Measurements from ENCODE around the gene SRRM3.
"Not testable (repeated sequence)": the region's sequence is repeated elsewhere in the genome, so short reads cannot be mapped to it uniquely, and the experiment has no call there.

Gene SRRM3

DNA sequence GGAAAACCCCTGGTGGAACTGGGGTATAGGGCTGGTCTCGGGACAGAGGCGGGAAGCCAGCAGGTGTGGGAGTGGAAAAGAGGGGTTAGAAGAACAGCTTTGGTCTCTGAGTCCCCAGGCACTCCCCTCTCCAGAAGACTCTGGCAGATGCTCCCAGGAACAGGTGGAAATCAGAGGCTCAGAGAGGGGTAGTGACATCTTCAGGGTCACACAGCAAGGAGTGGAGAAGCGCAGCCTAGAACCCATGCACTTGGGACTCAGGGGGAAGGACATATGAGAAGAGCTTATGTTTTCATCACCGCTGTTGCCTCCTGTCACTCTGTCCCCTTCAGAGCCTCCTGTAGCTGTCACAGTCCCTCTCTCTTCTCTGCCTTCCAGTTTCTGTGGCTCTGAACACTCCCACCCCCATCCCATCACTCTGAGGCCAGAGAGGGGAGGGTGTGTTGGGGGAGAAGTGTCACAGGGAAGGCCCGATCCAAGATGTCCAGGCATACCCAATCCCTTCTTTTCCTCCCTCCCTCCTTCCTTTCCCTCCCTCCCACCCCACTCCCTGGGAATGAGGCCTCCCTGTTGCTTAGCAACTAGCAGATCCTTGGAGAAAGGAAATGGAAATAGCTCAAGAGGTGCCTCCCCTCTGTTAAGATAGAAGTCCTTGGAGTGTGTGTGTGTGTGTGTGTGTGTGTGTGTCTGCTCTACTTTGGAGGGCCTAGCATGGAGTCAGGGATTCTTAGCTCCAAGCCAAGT is 32.0 kb downstream of the SRRM3 start:
- Histone ChIP-seq H3K4me3 (ENCODE audit: low read depth in 1 of 2, low read length in 2 of 2) (no peak overlapping the region), H3K9me3 (ENCODE audit: control insufficient read depth in 1 of 2, low read length in 2 of 2) (no peaks in the 10 kb centered on the region), H3K36me3 (ENCODE audit: control insufficient read depth in 1 of 2, insufficient read depth in 2 of 2, low read length in 2 of 2) (no peaks in the 10 kb centered on the region), H3K4me1 (ENCODE audit: control insufficient read depth in 1 of 2, insufficient read depth in 2 of 2, low read length in 2 of 2) (peaks cover 0 to 6% of the 10 kb centered on the region in 2 donors), H3K27ac (ENCODE audit: low read length) (no peak overlapping the region), H3K27me3 (ENCODE audit: low read depth, low read length) (peaks cover 4% of the 10 kb centered on the region)

DNA sequence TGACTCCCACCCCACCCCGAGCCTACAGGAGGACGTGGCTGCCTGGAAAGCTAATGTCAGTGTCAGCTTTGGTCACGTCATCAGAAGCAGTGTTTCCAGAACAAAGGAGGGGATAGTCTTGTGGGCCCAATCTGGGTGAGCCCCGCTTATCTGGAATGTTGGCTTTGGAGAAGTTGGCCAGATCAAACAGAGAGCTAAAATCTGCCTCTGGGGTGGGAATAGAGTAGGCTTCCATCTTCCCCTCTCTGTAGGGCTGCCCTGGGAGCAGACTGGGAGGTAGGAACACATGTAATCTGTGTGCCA is 32.5 kb downstream of the SRRM3 start:
- Histone ChIP-seq H3K36me3 (ENCODE audit: control insufficient read depth in 1 of 2, insufficient read depth in 2 of 2, low read length in 2 of 2) (no peaks in the 10 kb centered on the region), H3K4me1 (ENCODE audit: control insufficient read depth in 1 of 2, insufficient read depth in 2 of 2, low read length in 2 of 2) (peaks cover 0 to 6% of the 10 kb centered on the region in 2 donors), H3K9me3 (ENCODE audit: control insufficient read depth in 1 of 2, low read length in 2 of 2) (no peaks in the 10 kb centered on the region), H3K27ac (ENCODE audit: low read length) (no peak overlapping the region), H3K27me3 (ENCODE audit: low read depth, low read length) (peaks cover 4% of the 10 kb centered on the region), H3K4me3 (ENCODE audit: low read depth in 1 of 2, low read length in 2 of 2) (no peak overlapping the region)

DNA sequence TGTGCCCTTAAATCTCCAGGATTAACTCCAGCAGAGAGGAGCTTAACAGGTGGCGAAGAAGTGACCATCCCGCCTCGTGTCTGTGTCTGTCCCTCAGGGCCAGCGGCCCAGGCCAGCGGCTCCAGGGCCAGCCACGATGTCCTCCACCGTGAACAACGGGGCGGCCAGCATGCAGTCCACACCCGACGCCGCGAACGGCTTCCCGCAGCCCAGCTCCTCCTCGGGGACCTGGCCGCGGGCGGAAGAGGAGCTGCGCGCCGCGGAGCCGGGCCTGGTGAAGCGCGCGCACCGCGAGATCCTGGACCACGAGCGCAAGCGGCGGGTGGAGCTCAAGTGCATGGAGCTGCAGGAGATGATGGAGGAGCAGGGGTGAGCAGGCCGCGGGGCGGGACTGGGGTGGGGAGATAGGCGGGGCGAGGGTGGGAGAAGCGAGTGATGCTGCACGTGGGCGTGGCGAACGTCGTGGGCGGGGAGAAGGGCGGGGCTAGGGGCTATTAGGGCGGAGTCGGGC is 33.3 kb downstream of the SRRM3 start:
- H3K27me3 ChIP-seq (ENCODE audit: low read depth, low read length) = peaks cover 4% of the 10 kb centered on the region
- H3K36me3 ChIP-seq (ENCODE audit: control insufficient read depth in 1 of 2, insufficient read depth in 2 of 2, low read length in 2 of 2) = no peaks in the 10 kb centered on the region
- no peak overlapping the region for H3K27ac ChIP-seq (ENCODE audit: low read length)
- H3K9me3 ChIP-seq (ENCODE audit: control insufficient read depth in 1 of 2, low read length in 2 of 2) = no peaks in the 10 kb centered on the region
- H3K4me3 ChIP-seq (ENCODE audit: low read depth in 1 of 2, low read length in 2 of 2) = peak overlapping the region in 1 of 2 donors; percentile 49
- H3K4me1 ChIP-seq (ENCODE audit: control insufficient read depth in 1 of 2, insufficient read depth in 2 of 2, low read length in 2 of 2) = peaks cover 0 to 6% of the 10 kb centered on the region in 2 donors

DNA sequence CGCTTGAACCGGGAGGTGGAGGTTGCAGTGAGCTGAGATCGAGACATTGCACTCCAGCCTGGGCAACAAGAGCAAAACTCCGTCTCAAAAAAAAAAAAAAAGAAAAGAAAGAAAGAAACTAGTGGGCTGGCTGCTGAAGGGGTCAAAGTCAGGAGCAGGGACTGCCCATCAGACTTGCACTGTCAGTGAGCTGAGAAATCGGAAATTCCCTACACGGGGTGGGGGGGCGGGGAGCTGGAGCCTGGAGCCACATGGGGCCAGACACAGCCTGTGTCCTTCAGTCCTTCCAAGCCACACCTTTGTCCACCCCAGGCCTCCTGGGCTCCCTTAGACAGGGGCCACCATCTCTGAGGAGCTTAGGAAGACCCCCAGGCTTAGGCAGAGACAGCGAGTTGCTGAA is 34.5 kb downstream of the SRRM3 start:
- Histone ChIP-seq H3K27ac (ENCODE audit: low read length) (no peak overlapping the region), H3K9me3 (ENCODE audit: control insufficient read depth in 1 of 2, low read length in 2 of 2) (no peaks in the 10 kb centered on the region), H3K36me3 (ENCODE audit: control insufficient read depth in 1 of 2, insufficient read depth in 2 of 2, low read length in 2 of 2) (no peaks in the 10 kb centered on the region), H3K4me3 (ENCODE audit: low read depth in 1 of 2, low read length in 2 of 2) (no peak overlapping the region), H3K27me3 (ENCODE audit: low read depth, low read length) (peaks cover 4% of the 10 kb centered on the region), H3K4me1 (ENCODE audit: control insufficient read depth in 1 of 2, insufficient read depth in 2 of 2, low read length in 2 of 2) (peaks cover 0 to 6% of the 10 kb centered on the region in 2 donors)

DNA sequence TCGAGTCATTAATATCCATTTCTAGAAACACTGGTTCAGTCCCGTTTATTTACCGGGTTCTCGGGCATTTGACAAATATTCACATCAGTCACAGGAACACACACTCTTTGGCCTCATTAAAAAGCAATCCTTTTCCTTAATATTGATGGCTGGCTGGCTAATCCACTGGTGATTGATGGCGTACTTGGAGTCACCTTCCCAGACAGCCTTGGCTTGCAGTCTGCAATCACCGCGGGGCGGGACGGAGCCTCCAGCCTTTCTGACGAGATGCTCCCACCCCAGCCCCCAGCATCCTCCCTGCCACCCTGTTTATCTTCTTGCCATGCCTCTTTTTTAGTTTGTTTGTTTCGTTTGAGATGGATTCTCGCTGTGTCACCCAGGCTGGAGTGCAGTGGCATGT is 36.6 kb downstream of the SRRM3 start:
- Histone ChIP-seq H3K4me3 (ENCODE audit: low read depth in 1 of 2, low read length in 2 of 2) (no peak overlapping the region), H3K9me3 (ENCODE audit: control insufficient read depth in 1 of 2, low read length in 2 of 2) (no peaks in the 10 kb centered on the region), H3K27me3 (ENCODE audit: low read depth, low read length) (peaks cover 4% of the 10 kb centered on the region), H3K27ac (ENCODE audit: low read length) (no peak overlapping the region), H3K4me1 (ENCODE audit: control insufficient read depth in 1 of 2, insufficient read depth in 2 of 2, low read length in 2 of 2) (peaks cover 0 to 6% of the 10 kb centered on the region in 2 donors), H3K36me3 (ENCODE audit: control insufficient read depth in 1 of 2, insufficient read depth in 2 of 2, low read length in 2 of 2) (no peaks in the 10 kb centered on the region)

DNA sequence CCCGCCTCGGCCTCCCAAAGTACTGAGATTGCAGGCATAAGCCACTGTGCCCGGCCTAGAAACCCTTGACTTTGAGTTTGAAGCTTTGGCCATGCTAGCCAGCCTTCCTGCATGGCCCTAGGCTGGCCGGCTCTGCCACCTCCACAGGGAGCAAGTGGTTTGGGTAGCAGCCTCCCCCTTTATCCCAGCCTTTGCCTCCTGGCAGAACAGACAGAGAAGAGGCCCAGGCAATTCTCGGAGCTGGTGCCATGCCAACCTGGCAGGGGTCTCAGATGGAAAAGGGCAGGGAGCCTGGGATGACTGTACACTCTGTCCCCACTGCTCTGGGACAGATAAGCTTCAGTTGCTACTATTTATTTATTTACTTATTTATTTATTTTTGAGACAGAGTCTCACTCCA is 39.4 kb downstream of the SRRM3 start:
- H3K27ac ChIP-seq (ENCODE audit: low read length) = no peak overlapping the region
- peaks cover 4% of the 10 kb centered on the region for H3K27me3 ChIP-seq (ENCODE audit: low read depth, low read length)
- H3K4me3 ChIP-seq (ENCODE audit: low read depth in 1 of 2, low read length in 2 of 2) = no peak overlapping the region
- H3K4me1 ChIP-seq (ENCODE audit: control insufficient read depth in 1 of 2, insufficient read depth in 2 of 2, low read length in 2 of 2) = no peaks in the 10 kb centered on the region
- no peaks in the 10 kb centered on the region for H3K9me3 ChIP-seq (ENCODE audit: control insufficient read depth in 1 of 2, low read length in 2 of 2)
- no peaks in the 10 kb centered on the region for H3K36me3 ChIP-seq (ENCODE audit: control insufficient read depth in 1 of 2, insufficient read depth in 2 of 2, low read length in 2 of 2)

DNA sequence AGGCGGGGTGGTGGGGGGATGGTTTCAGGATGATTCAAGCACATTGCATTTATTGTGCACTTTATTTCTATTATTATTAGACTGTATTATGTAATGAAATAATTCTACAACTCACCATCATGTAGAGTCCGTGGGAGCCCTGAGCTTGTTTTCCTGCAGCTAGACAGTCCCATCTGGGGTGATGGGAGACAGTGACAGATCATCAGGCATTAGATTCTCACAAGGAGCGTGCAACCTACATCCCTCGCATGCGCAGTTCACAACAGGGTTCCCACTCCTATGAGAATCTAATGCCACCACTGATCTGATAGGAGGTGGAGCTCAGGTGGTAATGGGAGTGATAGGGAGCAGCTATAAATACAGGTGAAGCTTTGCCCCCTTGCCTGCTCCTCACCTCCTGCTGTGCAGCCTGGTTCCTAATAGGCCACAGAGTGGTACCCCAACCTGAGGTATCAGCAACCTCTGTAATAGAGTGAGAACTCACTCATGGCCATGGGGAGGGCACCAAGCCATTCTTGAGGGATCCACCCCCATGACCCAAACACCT is 40.9 kb downstream of the SRRM3 start:
- not testable (repeated sequence) for H3K9me3 ChIP-seq (ENCODE audit: control insufficient read depth in 1 of 2, low read length in 2 of 2); H3K27ac ChIP-seq (ENCODE audit: low read length); H3K4me3 ChIP-seq (ENCODE audit: low read depth in 1 of 2, low read length in 2 of 2); H3K27me3 ChIP-seq (ENCODE audit: low read depth, low read length); H3K4me1 ChIP-seq (ENCODE audit: control insufficient read depth in 1 of 2, insufficient read depth in 2 of 2, low read length in 2 of 2); H3K36me3 ChIP-seq (ENCODE audit: control insufficient read depth in 1 of 2, insufficient read depth in 2 of 2, low read length in 2 of 2)

DNA sequence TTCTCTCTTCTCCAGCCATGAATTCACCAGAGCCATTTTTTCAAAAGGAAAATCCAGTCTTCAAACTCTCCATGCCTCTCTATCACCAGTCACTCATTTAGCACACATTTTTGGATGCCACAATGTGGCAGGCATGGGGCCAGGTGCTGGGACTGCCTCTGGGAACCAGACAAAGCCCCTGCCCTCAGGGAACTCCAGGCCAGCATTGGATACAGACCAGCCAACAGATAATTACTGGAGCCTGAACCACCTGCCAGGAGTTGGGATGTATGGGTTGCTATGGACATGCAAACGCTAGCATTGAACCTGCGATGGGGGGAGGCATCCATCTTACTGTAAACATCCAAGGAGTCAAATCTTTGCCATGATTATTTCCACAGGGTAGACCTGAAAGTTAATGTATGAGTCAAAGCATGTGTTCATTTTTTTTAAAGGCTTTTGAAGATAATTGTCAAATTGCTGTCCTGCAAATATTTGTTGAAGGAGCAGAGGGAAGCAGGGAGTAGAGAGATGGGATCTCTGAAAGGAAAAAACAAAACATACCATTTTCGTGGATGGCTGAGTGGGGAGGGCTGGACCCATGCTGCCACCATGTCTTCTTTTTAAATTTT is 43.2 kb downstream of the SRRM3 start:
- Histone ChIP-seq H3K4me3 (ENCODE audit: low read depth in 1 of 2, low read length in 2 of 2) (no peak overlapping the region), H3K4me1 (ENCODE audit: control insufficient read depth in 1 of 2, insufficient read depth in 2 of 2, low read length in 2 of 2) (no peaks in the 10 kb centered on the region), H3K36me3 (ENCODE audit: control insufficient read depth in 1 of 2, insufficient read depth in 2 of 2, low read length in 2 of 2) (no peaks in the 10 kb centered on the region)

DNA sequence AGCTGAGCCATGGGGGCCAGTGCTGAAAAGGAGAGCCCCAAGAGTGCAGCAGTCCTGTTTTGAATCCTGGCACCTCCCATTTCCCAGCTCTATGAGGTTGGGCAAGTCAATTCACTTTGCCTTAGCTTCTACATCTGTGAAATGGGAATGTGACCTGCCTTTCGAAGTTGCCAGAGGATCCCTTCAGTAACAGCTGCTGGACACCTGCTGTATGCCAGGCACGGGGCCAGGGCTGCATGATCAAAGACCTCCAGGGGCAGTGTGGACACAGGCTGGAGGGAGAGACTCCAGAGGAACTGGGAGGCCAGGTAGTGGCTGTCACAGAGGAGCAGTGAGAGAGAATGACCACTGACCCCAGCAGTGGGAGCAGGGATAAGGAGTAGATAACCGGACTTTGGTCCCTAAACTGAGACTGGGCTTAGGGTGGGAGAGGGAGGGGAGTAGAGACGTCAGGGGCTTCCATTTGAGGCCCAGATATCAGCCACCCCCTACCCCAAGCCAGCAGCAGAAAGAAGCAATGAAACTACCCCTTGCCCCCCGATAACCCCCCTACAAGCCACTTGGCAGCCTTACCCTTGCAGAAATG is 45.2 kb downstream of the SRRM3 start:
- H3K27me3 ChIP-seq (ENCODE audit: low read depth, low read length) = no peaks in the 10 kb centered on the region
- no peak overlapping the region for H3K27ac ChIP-seq (ENCODE audit: low read length)
- no peaks in the 10 kb centered on the region for H3K36me3 ChIP-seq (ENCODE audit: control insufficient read depth in 1 of 2, insufficient read depth in 2 of 2, low read length in 2 of 2)
- H3K9me3 ChIP-seq (ENCODE audit: control insufficient read depth in 1 of 2, low read length in 2 of 2) = no peaks in the 10 kb centered on the region
- H3K4me1 ChIP-seq (ENCODE audit: control insufficient read depth in 1 of 2, insufficient read depth in 2 of 2, low read length in 2 of 2) = no peaks in the 10 kb centered on the region
- no peak overlapping the region for H3K4me3 ChIP-seq (ENCODE audit: low read depth in 1 of 2, low read length in 2 of 2)

More for the DNA sequence above, 43.2 kb downstream of the SRRM3 start:
- H3K27me3 ChIP-seq (ENCODE audit: low read depth, low read length) = no peaks in the 10 kb centered on the region
- no peaks in the 10 kb centered on the region for H3K9me3 ChIP-seq (ENCODE audit: control insufficient read depth in 1 of 2, low read length in 2 of 2)
- no peak overlapping the region for H3K27ac ChIP-seq (ENCODE audit: low read length)

DNA sequence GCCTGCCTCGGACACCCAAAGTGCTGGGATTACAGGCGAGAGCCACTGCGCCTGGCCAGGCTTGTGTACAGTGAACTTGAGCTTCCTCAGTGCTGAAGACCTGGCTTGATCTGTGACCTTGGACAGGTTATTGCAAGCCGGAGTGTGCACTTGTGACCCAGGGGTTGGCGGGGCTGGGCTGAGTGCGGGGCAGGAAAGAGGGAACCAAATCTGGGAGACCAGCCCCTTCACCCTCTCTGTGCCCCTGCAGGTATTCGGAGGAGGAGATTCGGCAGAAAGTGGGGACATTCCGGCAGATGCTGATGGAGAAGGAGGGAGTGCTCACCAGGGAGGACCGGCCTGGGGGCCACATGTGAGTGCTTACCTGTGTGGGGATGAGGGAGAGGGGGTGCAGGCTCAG is 46.2 kb downstream of the SRRM3 start:
- Histone ChIP-seq H3K4me1 (ENCODE audit: control insufficient read depth in 1 of 2, insufficient read depth in 2 of 2, low read length in 2 of 2) (no peaks in the 10 kb centered on the region), H3K36me3 (ENCODE audit: control insufficient read depth in 1 of 2, insufficient read depth in 2 of 2, low read length in 2 of 2) (no peaks in the 10 kb centered on the region), H3K27me3 (ENCODE audit: low read depth, low read length) (no peaks in the 10 kb centered on the region), H3K27ac (ENCODE audit: low read length) (no peak overlapping the region), H3K9me3 (ENCODE audit: control insufficient read depth in 1 of 2, low read length in 2 of 2) (no peaks in the 10 kb centered on the region), H3K4me3 (ENCODE audit: low read depth in 1 of 2, low read length in 2 of 2) (no peak overlapping the region)

DNA sequence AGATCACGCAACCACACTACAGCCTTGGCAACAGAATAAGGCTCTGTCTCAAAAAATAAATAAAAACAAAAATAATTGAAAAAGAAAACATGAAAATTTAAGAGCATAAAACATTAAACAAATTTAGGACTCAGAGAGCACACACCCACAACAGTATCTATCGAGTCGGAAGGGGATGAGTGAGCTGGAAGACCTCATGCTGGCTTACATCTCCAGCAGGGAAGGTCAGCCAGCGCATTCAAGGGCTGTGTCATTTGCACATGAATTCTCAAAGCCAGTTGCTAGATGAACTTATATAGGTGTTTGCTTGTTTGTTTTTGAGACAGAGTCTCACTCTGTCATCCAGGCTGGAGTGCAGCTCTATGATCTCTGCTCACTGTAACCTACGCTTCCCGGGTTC is 50.3 kb downstream of the SRRM3 start:
- Histone ChIP-seq H3K27me3 (ENCODE audit: low read depth, low read length) (no peaks in the 10 kb centered on the region), H3K4me1 (ENCODE audit: control insufficient read depth in 1 of 2, insufficient read depth in 2 of 2, low read length in 2 of 2) (no peaks in the 10 kb centered on the region), H3K36me3 (ENCODE audit: control insufficient read depth in 1 of 2, insufficient read depth in 2 of 2, low read length in 2 of 2) (no peaks in the 10 kb centered on the region), H3K9me3 (ENCODE audit: control insufficient read depth in 1 of 2, low read length in 2 of 2) (no peaks in the 10 kb centered on the region), H3K27ac (ENCODE audit: low read length) (no peak overlapping the region), H3K4me3 (ENCODE audit: low read depth in 1 of 2, low read length in 2 of 2) (no peak overlapping the region)

Measured in muscle layer of duodenum (tissue), 2 donors.